RWPE1 (cell line): ENCODE results near the gene ZW10.
"Not testable (repeated sequence)": the region's sequence is repeated elsewhere in the genome, so short reads cannot be mapped to it uniquely, and the experiment has no call there.

ENCODE experiments used
- CTCF ChIA-PET: fragments of 350-600 bp; sonication (Branson Sonifier 250); formaldehyde crosslinking; extraction: SDS; loops from one replicate; lab custom pipeline; 2021; lab: Yijun Ruan, JAX
- POLR2A ChIA-PET: fragments of 400-600 bp; formaldehyde crosslinking; extraction: SDS; loops from one replicate; lab custom pipeline; 2020; ENCODE audit warnings: antibody characterized with exemption; ENCODE audit not compliant: low non-redundant PET; lab: Yijun Ruan, JAX
- DNase-seq: peaks from one replicate; pipeline ENCODE4 v3.0.0; 2012; ENCODE audit warnings: low spot score
- H3K27ac ChIP-seq: fragments of 450-650 bp; 2 replicates; pipeline ENCODE4 v1.5.1; 2017
- TF ChIP-seq, protein P1 (sequence below): fragments of 450-650 bp; conservative IDR thresholded peaks from 2 replicates; pipeline ENCODE4 v1.5.1; 2017; ENCODE audit warnings: low read depth, mild to moderate bottlenecking

Gene ZW10

DNA sequence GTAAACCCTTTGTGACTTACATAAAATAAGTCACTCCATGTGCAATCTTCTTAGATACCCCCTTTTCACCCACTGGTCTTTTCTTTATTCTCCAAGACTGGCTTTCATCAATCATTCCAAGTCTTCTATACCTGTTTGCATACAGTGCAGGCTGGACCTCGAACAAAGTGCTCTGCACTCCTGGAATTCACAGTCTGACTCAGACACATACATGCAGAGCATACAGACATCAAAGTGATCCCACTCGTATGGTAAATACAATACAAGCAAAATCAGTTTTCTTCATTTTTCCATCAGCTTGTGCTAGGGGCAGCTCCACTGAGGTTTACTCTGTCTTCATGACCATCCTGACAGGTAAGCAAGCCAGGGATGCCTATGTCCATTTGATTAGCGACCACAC is 50.6 kb downstream of the ZW10 start:
- TF ChIP-seq, protein P1, sequence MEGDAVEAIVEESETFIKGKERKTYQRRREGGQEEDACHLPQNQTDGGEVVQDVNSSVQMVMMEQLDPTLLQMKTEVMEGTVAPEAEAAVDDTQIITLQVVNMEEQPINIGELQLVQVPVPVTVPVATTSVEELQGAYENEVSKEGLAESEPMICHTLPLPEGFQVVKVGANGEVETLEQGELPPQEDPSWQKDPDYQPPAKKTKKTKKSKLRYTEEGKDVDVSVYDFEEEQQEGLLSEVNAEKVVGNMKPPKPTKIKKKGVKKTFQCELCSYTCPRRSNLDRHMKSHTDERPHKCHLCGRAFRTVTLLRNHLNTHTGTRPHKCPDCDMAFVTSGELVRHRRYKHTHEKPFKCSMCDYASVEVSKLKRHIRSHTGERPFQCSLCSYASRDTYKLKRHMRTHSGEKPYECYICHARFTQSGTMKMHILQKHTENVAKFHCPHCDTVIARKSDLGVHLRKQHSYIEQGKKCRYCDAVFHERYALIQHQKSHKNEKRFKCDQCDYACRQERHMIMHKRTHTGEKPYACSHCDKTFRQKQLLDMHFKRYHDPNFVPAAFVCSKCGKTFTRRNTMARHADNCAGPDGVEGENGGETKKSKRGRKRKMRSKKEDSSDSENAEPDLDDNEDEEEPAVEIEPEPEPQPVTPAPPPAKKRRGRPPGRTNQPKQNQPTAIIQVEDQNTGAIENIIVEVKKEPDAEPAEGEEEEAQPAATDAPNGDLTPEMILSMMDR = no peak
- DNase-seq = no peak
- ChIA-PET POLR2A (no interaction called here), CTCF (no interaction called here)
- H3K27ac ChIP-seq = no peak overlapping the region

DNA sequence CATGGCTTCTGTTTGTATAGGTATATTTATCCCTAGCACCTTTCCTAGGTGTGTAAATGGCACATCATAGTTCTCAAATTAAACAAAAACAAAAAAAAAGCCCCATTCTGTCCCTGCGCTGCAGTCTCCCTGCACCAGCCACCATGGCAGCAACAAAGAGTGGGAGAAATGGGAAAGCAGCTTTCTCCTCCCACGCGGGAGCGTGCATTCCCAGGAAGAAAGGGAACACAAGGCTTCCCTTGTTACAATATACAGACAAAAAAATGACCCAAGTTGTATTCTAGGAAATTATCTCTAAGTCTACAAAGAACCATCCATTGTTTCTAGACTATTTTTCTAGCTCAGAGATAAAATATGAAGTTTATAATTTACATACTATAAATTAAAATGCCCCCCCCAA is 51.3 kb downstream of the ZW10 start:
- TF ChIP-seq, protein P1 = no peak
- no peak for DNase-seq
- H3K27ac ChIP-seq = no peak overlapping the region
- CTCF ChIA-PET = no interaction called here
- POLR2A ChIA-PET = no interaction called here

DNA sequence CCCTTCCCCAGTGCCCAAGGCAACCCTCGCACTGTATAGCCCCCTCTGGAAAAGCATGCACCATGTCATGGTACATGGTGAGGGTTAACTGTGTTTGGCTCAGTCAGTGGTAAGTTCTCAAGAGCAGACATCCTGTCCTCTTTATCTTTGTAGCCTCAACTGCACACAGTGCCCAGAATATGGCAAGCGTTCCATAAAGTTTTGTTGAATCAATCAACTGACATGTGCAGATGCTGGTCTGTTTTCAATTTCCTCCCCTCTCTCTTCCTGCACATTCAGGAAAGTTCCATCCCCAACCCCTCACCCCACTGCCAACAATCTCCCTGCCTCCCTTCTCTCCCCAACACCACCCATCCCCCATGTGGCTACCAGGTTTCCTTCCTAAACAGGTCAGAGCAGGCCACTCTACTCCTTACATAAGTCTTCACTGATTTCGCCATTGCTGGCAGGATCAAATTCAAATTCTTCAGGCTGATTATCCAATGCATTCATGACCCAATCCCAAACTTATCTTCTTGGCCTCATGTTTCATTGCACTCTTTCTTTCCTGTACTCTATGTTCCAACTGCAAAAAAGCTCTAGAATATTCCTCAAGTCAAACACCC is 51.9 kb downstream of the ZW10 start:
- TF ChIP-seq, protein P1 = no peak
- CTCF ChIA-PET = no interaction called here
- DNase-seq = no peak
- no peak overlapping the region for H3K27ac ChIP-seq
- POLR2A ChIA-PET = no interaction called here

DNA sequence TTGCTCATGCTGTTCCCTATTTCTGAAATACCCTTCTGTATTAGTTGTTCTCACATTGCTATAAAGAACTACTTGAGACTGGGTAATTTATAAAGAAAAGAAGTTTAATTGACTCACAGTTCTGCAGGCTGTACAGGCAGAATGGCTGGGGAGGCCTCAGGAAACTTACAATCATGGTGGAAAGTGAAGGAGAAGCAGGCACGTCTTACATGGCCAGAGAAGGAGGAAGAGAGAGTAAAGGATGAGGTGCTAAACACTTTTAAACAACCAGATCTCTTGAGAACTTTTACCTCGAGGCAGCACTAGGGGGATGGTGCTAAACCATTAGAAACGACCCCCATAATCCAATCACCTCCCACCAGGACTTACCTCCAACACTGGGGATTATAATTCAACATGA is 53.0 kb downstream of the ZW10 start:
- H3K27ac ChIP-seq, CTCF ChIA-PET, POLR2A ChIA-PET, DNase-seq: not testable (repeated sequence)

DNA sequence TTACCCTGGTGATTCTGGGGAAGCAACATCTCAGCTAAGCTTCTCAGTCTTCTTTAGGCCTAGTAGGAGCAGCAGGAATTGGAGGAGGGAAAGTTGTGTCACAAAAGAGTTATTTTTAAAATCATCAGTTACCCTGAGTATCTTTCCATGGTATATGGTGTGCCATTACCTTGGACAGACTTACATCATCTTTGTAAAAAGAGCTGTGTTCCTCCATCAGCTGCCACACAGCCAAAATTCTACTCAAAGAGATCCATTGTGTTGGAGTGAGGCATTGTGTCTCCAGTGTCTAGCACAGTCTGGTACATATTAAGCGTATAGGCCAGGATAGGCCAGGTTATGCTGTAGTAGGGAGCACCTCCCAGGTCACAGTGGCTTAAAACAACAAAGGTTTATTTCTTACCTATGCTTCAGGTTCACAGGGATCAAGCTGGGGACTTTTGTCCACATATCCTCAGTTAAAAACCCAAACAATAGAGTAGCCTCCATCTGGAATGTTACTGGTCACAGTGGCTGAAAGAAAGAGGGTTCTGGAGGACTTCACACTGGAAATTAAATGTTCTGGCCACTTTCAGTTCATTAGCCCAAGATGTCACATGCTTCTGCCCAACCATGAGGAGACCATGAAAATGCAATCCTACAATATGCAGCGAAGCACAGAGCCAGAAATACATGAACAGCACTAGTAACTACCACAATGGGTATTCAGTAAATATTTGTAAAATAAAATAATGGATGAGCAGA is 57.4 kb downstream of the ZW10 start:
- ChIA-PET CTCF (interaction anchor here (0.5 to 0.6 kb wide), 2 partner anchors 12 to 157 kb away, joined by 3 to 4 read pairs; no protein-coding TSS in a partner anchor), POLR2A (no interaction called here)
- no peak for DNase-seq
- no peak overlapping the region for H3K27ac ChIP-seq
- TF ChIP-seq, protein P1 = no peak

DNA sequence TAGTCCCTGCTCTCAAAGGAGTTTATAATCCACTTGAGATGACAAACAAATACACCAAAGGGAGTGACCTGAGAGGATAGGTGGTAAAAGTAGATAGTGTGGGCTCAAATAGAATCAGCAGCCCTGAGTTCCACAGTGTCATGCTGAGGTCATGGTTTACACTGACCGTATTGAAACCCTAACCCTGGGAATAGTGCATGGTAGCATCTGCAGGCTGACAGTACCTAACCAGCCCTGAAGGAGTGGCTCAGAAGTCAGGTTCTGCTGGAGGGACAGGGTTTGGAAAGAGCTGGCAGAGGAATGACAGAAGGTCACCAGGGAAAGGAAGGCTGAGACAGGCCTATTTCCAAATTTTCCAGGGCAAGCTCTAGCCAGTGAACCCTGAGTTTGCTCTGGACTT is 58.2 kb downstream of the ZW10 start:
- DNase-seq = no peak
- POLR2A ChIA-PET = no interaction called here
- CTCF ChIA-PET = no interaction called here
- TF ChIP-seq, protein P1 = no peak
- no peak overlapping the region for H3K27ac ChIP-seq

DNA sequence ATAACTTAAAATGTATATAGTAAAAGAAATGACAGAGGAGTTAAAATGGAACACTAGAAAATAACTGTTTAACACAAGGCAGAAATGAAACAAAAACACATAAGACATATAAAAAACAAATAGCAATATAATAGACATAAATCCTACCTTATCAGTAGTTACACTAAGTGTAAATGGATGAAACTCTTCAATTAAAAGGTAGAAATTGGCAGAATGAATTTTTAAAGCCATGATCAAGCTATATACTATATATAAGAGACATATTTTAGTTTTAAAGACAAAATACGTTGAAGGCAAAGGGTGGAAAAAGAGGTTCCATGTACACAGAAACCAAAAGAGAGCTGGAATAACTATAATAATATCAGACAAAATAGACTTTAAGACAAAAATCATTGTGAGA is 62.5 kb downstream of the ZW10 start:
- CTCF ChIA-PET = no interaction called here

More for the DNA sequence above, 62.5 kb downstream of the ZW10 start:
- POLR2A ChIA-PET = no interaction called here
- DNase-seq = no peak
- TF ChIP-seq, protein P1 = no peak
- H3K27ac ChIP-seq = no peak overlapping the region
